Effector memory CD4-positive, alpha-beta T cell (primary cell): ENCODE data around the gene SLC16A8.
A peak's percentile ranks its signal among the peaks of the same experiment; 100 is the strongest.

ENCODE experiments used
- DNase-seq, 3 donors: peaks; one replicate each; pipeline ENCODE4 v3.0.0-alpha.2; 2020
- H3K27ac ChIP-seq: 2 replicates; pipeline ENCODE4 v1.7.0; 2013; ENCODE audit warnings: mild to moderate bottlenecking, low read length, moderate library complexity; ENCODE audit not compliant: insufficient read depth, poor library complexity, severe bottlenecking
- H3K27me3 ChIP-seq: replicated peaks from 2 replicates; pipeline ENCODE4 v1.7.0; 2013; ENCODE audit warnings: mild to moderate bottlenecking, low read length; ENCODE audit not compliant: insufficient read depth, control insufficient read depth, poor library complexity, severe bottlenecking
- H3K36me3 ChIP-seq: 2 replicates; pipeline ENCODE4 v1.7.0; 2013; ENCODE audit warnings: mild to moderate bottlenecking, low read length, moderate library complexity; ENCODE audit not compliant: control insufficient read depth, insufficient read depth
- H3K4me1 ChIP-seq: 2 replicates; pipeline ENCODE4 v1.7.0; 2013; ENCODE audit warnings: low read length, mild to moderate bottlenecking; ENCODE audit not compliant: control insufficient read depth, insufficient read depth, poor library complexity, severe bottlenecking
- H3K4me3 ChIP-seq: 2 replicates; pipeline ENCODE4 v1.7.0; 2013; ENCODE audit warnings: low read length, low read depth, mild to moderate bottlenecking; ENCODE audit not compliant: insufficient read depth, poor library complexity, severe bottlenecking
- H3K9me3 ChIP-seq: 2 replicates; pipeline ENCODE4 v1.7.0; 2013; ENCODE audit warnings: mild to moderate bottlenecking, low read length, moderate library complexity; ENCODE audit not compliant: control insufficient read depth

SLC16A8 gene

DNA sequence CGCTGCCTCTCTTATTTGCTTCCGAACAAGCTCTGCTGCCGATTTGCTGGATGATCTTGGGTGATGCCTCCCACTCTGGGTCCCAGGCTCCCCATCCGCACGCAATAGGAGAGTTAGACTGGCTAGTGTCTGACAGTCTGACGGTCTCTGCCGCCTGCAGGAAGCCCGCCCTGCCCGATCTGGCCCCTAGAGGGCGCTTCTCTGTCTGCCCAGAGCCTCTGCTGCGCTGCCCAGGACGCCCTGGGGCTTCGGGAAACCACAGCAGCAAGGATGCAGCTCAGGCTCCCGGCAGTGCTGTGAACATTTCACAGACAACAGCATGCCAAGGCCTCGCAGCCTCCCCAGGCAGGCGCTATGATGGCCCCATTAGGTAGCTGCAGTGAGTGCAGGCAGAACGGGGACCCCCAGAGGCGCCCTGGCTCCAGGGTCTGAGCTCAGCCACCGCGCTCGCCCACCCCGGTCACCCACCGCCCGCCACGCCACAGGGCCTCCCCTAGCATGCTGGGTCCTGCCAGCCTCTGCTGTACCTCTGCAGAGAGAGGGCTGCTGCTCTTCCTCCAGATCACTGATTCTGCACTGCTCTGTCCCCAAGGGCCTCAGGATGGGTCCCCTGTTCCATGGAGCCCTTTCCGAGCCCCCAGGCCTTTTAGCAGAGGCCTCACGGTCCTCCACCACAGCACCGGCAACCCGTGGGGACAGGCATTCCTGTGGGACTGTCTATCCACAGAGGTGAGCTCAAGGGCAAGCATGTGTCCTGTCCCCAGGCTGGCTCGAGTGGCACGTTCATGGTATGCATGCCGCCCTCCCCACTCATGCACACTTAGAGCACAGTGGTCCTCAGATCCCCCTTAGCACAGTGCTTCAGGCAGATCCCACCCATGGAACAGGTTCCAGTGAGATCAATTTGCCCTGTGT lies 30.8 kb upstream of the SLC16A8 start:
- H3K27me3 ChIP-seq, result no peaks in the 10 kb centered on the region
- DNase-seq, result peak; percentile 44 to 58 (median 44)
- H3K9me3 ChIP-seq, result no peaks in the 10 kb centered on the region
- H3K4me1 ChIP-seq, result peaks cover 4% of the 10 kb centered on the region
- H3K4me3 ChIP-seq, result no peak overlapping the region
- peaks cover 7% of the 10 kb centered on the region for H3K36me3 ChIP-seq
- no peak overlapping the region for H3K27ac ChIP-seq

GRCh38 chr22:38112381-38112780 lies 28.4 kb upstream of the SLC16A8 start:
- H3K4me3 ChIP-seq, result no peak overlapping the region
- peaks cover 7% of the 10 kb centered on the region for H3K36me3 ChIP-seq
- DNase-seq, result no peak
- peaks cover 4% of the 10 kb centered on the region for H3K4me1 ChIP-seq
- no peaks in the 10 kb centered on the region for H3K27me3 ChIP-seq
- no peaks in the 10 kb centered on the region for H3K9me3 ChIP-seq
- no peak overlapping the region for H3K27ac ChIP-seq

- Histone ChIP-seq H3K4me1 (peaks cover 4% of the 10 kb centered on the region), H3K4me3 (no peak overlapping the region), H3K36me3 (peaks cover 7% of the 10 kb centered on the region), H3K27me3 (no peaks in the 10 kb centered on the region), H3K27ac (no peak overlapping the region), H3K9me3 (no peaks in the 10 kb centered on the region)
- DNase-seq, result no peak
Measured at GRCh38 chr22:38111925-38112355, 28.0 kb upstream of the SLC16A8 start.

DNA sequence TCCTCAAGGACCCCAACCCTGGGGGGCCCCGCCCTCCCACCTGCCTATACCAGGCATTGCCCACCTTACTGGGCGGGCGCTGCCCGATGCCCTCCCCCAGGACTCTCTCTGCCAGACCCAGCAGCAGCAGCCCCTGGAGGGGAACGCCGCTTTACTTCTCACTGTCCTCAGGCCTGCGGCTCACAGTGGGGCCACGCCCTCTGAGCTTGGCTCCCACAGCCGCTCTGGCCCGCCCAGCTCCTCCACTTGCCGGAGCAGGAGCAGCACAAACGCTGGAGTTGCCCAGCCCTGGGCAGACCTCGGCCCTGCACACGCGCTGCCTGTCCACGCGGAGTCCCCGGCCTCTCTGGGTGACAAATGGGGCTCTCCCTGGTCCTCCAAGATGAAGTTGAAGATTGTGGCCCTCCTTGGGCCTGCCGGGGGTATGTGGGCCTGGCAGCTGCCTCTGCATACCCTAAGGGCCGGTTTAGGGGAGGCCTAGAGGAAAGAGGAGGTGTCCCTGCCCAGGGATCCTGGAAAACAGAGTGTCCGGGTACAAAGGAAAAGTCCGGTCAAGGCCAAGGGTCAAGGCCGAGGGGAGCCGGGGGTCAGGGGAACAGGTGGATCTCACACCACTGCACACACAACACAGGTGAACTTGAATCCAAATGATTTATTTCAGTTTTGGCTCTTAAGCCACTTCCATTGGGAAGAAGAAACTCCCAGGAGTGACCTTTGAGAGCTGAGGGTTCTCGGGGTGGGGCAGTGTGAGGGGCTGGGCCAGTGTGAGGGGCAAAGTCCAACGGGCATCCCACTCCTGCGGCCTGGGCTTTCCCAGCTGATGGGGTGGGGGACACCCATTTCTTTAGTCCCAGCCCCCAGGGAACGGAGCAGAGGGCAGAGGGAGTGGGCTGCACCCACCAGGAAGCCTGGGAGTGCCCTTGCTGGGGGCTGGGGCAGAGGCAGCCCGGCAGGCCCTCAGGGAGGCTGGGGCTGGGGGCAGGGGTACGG lies 27.2 kb upstream of the SLC16A8 start:
- Histone ChIP-seq H3K4me3 (no peak overlapping the region), H3K9me3 (no peaks in the 10 kb centered on the region), H3K36me3 (peaks cover 7% of the 10 kb centered on the region), H3K27ac (no peak overlapping the region), H3K27me3 (no peaks in the 10 kb centered on the region), H3K4me1 (peaks cover 4% of the 10 kb centered on the region)
- DNase-seq, result no peak

DNA sequence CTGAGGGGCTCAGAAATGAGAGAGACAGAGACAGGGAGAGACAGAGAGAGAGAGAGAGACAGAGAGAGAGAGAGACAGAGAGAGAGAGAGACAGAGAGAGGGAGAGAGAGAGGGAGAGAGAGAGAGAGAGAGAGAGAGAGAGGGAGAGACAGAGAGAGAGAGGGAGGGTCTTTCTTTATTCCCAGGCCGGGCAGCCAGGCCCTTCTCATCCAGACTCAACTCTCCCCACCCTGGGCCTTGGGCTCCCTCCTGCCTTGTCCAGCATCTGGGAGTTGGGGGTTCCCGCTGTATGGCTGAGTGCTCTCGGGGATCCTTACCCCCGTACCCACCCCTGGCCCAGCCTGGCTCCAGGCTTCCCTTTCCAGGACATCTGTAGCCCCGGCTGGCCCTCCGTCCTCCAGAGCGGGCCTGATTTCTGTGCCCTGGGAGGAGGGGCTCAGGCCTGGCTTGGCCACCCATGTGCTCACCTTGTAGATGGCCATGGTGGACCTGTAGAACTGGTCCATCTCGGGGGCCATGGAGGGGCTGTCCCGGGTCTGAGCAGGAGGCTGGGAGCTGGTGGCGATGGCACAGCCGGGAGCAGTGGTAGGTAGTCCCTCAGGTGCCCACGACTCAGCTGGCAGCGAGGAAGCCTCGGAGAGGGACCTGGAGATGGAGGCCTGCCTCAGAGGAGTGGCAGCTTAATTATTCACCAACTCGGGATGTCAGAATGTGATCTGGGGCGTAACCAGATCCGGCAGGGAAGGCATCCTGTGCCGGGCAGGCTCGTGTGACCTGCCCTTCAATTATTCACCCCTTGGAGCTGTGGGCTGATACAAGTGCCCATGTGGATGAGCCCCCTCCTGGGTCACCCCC lies 26.3 kb upstream of the SLC16A8 start, which contains the start of gene BAIAP2L2:
Gene BAIAP2L2 (minus strand): TSS at position 677 of the 855 bp plus-strand sequence. CDS start 159 bp downstream, at position 518.
- no peaks in the 10 kb centered on the region for H3K27me3 ChIP-seq
- H3K27ac ChIP-seq, result no peak within 1 kb of the TSS
- peaks cover 7% of the 10 kb centered on the region for H3K36me3 ChIP-seq
- H3K9me3 ChIP-seq, result no peaks in the 10 kb centered on the region
- H3K4me1 ChIP-seq, result peaks cover 4% of the 10 kb centered on the region
- no peak for DNase-seq
- no peak within 1 kb of the TSS for H3K4me3 ChIP-seq

DNA sequence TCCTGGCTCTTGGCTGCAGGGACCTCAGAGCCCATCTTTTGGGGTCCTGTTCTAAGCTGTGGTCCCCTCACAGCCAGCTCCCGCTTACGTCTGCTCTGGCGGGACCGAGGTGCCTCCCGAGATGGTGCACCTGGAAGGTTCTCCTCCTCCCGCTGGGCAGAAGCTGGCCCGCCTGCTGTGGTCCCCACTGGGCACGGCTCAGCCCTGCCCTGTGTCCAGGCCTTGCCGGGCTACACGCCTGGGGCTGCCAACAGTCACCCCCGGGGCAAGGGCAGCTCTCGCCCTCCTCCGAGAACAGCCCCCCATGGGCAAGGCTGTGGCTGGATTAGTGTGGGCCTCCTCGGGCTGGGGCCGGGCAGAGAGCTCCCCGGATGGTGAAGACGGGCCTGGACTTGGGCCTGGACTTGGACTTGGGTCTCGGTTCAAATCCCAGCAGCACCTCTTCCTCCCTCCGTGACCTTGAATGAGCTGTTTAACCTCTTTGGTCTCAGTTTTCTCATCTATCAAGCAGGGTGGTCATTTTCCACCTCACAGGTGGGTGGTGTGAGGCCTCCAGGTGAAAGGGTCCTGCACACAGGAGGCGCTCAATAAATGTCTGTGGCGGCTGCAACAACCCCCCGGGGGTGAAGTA lies 25.5 kb upstream of the SLC16A8 start:
- Histone ChIP-seq H3K36me3 (peaks cover 7% of the 10 kb centered on the region), H3K4me3 (no peak overlapping the region), H3K4me1 (peaks cover under 1% of the 10 kb centered on the region), H3K9me3 (no peaks in the 10 kb centered on the region), H3K27me3 (no peaks in the 10 kb centered on the region), H3K27ac (no peak overlapping the region)
- peak in 1 of 3 donors; percentile 8 for DNase-seq

GRCh38 chr22:38108561-38109319 lies 24.8 kb upstream of the SLC16A8 start:
- H3K9me3 ChIP-seq, result no peaks in the 10 kb centered on the region
- H3K4me1 ChIP-seq, result no peaks in the 10 kb centered on the region
- no peak overlapping the region for H3K4me3 ChIP-seq
- H3K27ac ChIP-seq, result no peak overlapping the region
- H3K27me3 ChIP-seq, result no peaks in the 10 kb centered on the region
- no peak for DNase-seq
- H3K36me3 ChIP-seq, result peaks cover 7% of the 10 kb centered on the region

- no peaks in the 10 kb centered on the region for H3K4me1 ChIP-seq
Measured at GRCh38 chr22:38107692-38108515, 23.9 kb upstream of the SLC16A8 start.

More at GRCh38 chr22:38107692-38108515, 23.9 kb upstream of the SLC16A8 start:
- no peak for DNase-seq
- H3K4me3 ChIP-seq, result no peak overlapping the region
- H3K36me3 ChIP-seq, result no peaks in the 10 kb centered on the region
- no peak overlapping the region for H3K27ac ChIP-seq
- H3K27me3 ChIP-seq, result no peaks in the 10 kb centered on the region
- H3K9me3 ChIP-seq, result no peaks in the 10 kb centered on the region
